Ovary (tissue), 3 donors: ENCODE data around the gene MB.

ENCODE experiments used
- CTCF ChIP-seq, 3 donors: fragments of 450-650 bp in 2 of 3; fragments of 200-600 bp in 1 of 3; IDR thresholded peaks; one replicate each; pipeline versions ENCODE4 v1.5.1 to v1.8.0; 2016 to 2022; ENCODE audit warnings: antibody characterized with exemption in 3 of 3, mild to moderate bottlenecking in 1 of 3
- EP300 ChIP-seq: sonication (generic); formaldehyde crosslinking; IDR thresholded peaks from one replicate; pipeline ENCODE4 v1.6.1; 2017; ENCODE audit warnings: antibody characterized with exemption
- donor health status: DM: no; HTN: no; CAD: no.

- no peak for TF ChIP-seq EP300
- TF ChIP-seq CTCF (IDR thresholded peaks at IDR 0.05) = no peak
These were observed 11.2 kb downstream of the MB start for GRCh38 chr22:35605851-35606481.
